HFF-Myc (cell line): ENCODE results near the gene DRAM1.

ENCODE experiments used
- DNase-seq: peaks from one replicate; pipeline ENCODE4 v3.0.0-alpha.2; 2011; ENCODE audit warnings: low read depth; ENCODE audit errors: extremely low read depth
- H3K4me3 ChIP-seq: replicated peaks from 2 replicates; pipeline ENCODE4 v1.5.1; 2011; ENCODE audit warnings: low read depth, mild to moderate bottlenecking, control low read depth, low read length
- TF ChIP-seq, protein P1 (sequence below): IDR thresholded peaks from 2 replicates; pipeline ENCODE4 v1.5.1; 2012; ENCODE audit warnings: mild to moderate bottlenecking, low read depth, low read length, control low read depth; ENCODE audit errors: missing control alignments

DRAM1 gene

GRCh38 chr12:101962486-101962885 lies 85.1 kb downstream of the DRAM1 start:
- DNase-seq = no peak
- TF ChIP-seq, protein P1, sequence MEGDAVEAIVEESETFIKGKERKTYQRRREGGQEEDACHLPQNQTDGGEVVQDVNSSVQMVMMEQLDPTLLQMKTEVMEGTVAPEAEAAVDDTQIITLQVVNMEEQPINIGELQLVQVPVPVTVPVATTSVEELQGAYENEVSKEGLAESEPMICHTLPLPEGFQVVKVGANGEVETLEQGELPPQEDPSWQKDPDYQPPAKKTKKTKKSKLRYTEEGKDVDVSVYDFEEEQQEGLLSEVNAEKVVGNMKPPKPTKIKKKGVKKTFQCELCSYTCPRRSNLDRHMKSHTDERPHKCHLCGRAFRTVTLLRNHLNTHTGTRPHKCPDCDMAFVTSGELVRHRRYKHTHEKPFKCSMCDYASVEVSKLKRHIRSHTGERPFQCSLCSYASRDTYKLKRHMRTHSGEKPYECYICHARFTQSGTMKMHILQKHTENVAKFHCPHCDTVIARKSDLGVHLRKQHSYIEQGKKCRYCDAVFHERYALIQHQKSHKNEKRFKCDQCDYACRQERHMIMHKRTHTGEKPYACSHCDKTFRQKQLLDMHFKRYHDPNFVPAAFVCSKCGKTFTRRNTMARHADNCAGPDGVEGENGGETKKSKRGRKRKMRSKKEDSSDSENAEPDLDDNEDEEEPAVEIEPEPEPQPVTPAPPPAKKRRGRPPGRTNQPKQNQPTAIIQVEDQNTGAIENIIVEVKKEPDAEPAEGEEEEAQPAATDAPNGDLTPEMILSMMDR = no peak
- H3K4me3 ChIP-seq = no peak overlapping the region

DNA sequence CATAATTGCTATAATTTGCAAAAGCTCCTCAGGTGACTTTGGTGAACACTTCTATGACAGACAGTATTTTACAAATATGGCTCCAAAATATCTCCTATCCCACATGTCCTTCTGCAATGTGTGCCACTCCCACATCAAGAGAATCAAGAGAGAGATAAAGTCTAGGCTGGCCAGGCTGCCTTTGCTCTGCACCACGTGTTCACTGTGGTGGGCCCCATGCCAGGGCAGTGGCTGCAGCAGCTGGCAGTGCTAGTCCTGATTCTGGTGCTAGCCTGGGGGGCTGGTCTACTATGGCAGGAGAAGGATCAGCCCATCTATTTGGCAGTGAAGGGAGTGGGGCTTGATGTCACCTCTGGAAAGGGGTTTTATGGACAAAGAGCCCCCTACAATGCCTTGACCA lies 86.3 kb downstream of the DRAM1 start:
- H3K4me3 ChIP-seq = no peak overlapping the region
- TF ChIP-seq, protein P1 = no peak
- no peak for DNase-seq

DNA sequence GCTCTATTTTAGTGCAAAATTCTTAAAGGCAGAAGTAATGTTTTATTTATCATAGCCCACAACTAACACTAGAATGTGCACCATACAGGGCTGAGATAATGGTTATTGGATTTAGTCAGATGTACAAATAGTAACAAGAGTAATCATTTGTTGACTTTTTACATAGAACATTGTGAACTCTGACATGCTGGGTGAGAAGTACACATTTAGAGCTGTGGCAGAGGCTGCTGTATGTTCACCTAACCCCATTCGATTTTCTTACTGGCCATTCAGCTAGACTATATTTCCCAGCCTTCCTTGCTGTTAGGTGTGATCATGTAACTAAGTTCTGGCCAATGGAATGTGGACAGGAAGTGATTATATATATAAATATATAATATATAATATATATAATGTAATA lies 89.1 kb downstream of the DRAM1 start:
- no peak for DNase-seq
- H3K4me3 ChIP-seq = no peak overlapping the region
- TF ChIP-seq, protein P1 = no peak

- H3K4me3 ChIP-seq = no peak overlapping the region
- DNase-seq = no peak
- TF ChIP-seq, protein P1 = no peak
Measured at GRCh38 chr12:101967506-101967905, 90.1 kb downstream of the DRAM1 start.

- H3K4me3 ChIP-seq = no peak overlapping the region
- TF ChIP-seq, protein P1 = no peak
- no peak for DNase-seq
Measured at GRCh38 chr12:101968770-101969169, 91.4 kb downstream of the DRAM1 start.
